BLaER1 (cell line): ENCODE results near the gene PSMB9.

Experiments
- H3K27ac ChIP-seq: shearing (Covaris generic); formaldehyde crosslinking; 2 replicates; pipeline ENCODE4 v1.8.1; 2022
- H3K27me3 ChIP-seq: shearing (Covaris generic); formaldehyde crosslinking; 2 replicates; pipeline ENCODE4 v1.8.1; 2022
- H3K36me3 ChIP-seq: shearing (Covaris generic); formaldehyde crosslinking; 2 replicates; pipeline ENCODE4 v1.8.1; 2022
- H3K4me1 ChIP-seq: shearing (Covaris generic); formaldehyde crosslinking; 2 replicates; pipeline ENCODE4 v1.8.1; 2022
- H3K4me2 ChIP-seq: shearing (Covaris generic); formaldehyde crosslinking; 2 replicates; pipeline ENCODE4 v1.8.1; 2022
- H3K4me3 ChIP-seq: shearing (Covaris generic); formaldehyde crosslinking; 2 replicates; pipeline ENCODE4 v1.8.1; 2022
- H3K9ac ChIP-seq: shearing (Covaris generic); formaldehyde crosslinking; 2 replicates; pipeline ENCODE4 v1.8.1; 2022
- H3K9me3 ChIP-seq: shearing (Covaris generic); formaldehyde crosslinking; 2 replicates; pipeline ENCODE4 v1.8.1; 2022
- H4K20me1 ChIP-seq: shearing (Covaris generic); formaldehyde crosslinking; 2 replicates; pipeline ENCODE4 v1.8.1; 2022
- Cebpa-rat ChIP-seq: shearing (Covaris generic); IDR thresholded peaks from 2 replicates; pipeline ENCODE4 v1.8.1; 2022

PSMB9 gene

DNA sequence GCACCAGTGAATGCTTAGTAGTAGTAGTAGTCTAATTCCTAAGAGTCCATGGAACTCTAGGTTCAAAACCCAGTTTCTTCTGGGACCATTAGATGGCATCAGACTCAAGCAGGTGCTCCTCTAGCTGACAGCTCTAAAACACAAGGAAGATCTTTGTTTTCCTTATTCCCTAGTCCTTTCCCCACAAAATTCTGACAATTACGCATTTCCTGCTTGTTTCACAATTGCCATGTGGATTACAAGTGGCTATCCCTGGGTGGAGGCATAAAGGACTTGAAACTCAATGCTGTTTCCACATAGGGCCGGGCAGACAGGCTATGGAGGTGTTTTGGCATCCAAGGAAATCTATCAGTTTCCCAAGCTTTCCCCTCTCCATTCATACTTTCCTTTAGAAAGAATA lies 28.0 kb upstream of the PSMB9 start:
- peaks cover 6% of the 10 kb centered on the region; the same call in 1 of the 2 replicates for H4K20me1 ChIP-seq
- no peak for TF ChIP-seq Cebpa-rat

DNA sequence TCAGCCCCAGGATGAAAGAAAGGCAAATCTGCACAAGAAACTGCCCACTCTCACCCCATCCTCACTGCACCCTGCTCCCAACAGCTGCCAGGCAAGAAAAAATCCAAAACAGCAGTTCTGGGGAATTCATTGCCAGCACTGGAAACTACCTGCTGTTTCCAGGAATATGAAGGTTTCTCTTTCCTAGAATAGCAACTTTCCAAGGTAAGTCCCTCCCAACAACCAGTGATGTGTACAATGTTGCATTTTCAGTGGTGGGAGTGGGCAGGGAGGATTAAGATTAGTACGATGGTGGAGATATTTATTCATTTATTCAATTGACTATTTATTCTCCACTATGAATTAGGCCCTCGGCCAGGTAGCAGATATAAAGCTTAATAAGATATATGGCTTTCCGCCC lies 27.0 kb upstream of the PSMB9 start:
- H3K4me1 ChIP-seq = peaks cover under 1% of the 10 kb centered on the region; the same call in 1 of the 2 replicates
- no peak overlapping the region for H3K4me3 ChIP-seq
- H4K20me1 ChIP-seq = peaks cover 6% of the 10 kb centered on the region; the same call in 1 of the 2 replicates
- H3K9ac ChIP-seq = no peak overlapping the region
- H3K27ac ChIP-seq = no peak overlapping the region
- peaks cover 48% of the 10 kb centered on the region for H3K36me3 ChIP-seq
- TF ChIP-seq Cebpa-rat = no peak
- no peaks in the 10 kb centered on the region for H3K9me3 ChIP-seq
- no peaks in the 10 kb centered on the region for H3K27me3 ChIP-seq
- no peak overlapping the region for H3K4me2 ChIP-seq

More for the DNA sequence above, 28.0 kb upstream of the PSMB9 start:
- Histone ChIP-seq H3K9ac (no peak overlapping the region), H3K4me3 (no peak overlapping the region), H3K4me2 (no peak overlapping the region), H3K27me3 (no peaks in the 10 kb centered on the region), H3K27ac (no peak overlapping the region), H3K9me3 (no peaks in the 10 kb centered on the region), H3K4me1 (peaks cover 11% of the 10 kb centered on the region), H3K36me3 (peaks cover 39% of the 10 kb centered on the region)

DNA sequence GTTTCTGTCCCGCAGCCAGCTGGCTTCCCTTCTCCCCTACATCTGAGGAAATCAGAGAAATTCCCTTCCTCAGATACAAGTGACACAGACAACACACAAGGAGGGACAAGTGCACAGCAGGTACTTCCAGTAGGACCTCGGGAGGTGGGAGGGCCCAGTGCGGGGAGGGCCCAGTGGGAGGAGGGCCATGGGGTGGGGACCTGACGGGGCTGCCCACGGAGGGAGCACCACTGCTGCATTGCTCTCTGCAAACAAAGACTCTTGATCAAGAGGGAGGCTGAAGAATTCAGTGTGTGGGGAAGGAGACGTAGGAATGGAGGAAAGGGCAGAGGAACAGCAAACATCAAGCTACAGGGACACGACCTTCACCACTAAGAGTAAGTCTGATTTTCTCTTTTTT lies 24.5 kb upstream of the PSMB9 start:
- Histone ChIP-seq H3K36me3 (peaks cover 72% of the 10 kb centered on the region), H3K27me3 (no peaks in the 10 kb centered on the region), H3K9ac (no peak overlapping the region), H3K4me3 (no peak overlapping the region), H3K27ac (no peak overlapping the region), H3K4me2 (no peak overlapping the region), H3K9me3 (no peaks in the 10 kb centered on the region), H4K20me1 (peaks cover 6% of the 10 kb centered on the region; the same call in 1 of the 2 replicates), H3K4me1 (no peaks in the 10 kb centered on the region)
- TF ChIP-seq Cebpa-rat = no peak

DNA sequence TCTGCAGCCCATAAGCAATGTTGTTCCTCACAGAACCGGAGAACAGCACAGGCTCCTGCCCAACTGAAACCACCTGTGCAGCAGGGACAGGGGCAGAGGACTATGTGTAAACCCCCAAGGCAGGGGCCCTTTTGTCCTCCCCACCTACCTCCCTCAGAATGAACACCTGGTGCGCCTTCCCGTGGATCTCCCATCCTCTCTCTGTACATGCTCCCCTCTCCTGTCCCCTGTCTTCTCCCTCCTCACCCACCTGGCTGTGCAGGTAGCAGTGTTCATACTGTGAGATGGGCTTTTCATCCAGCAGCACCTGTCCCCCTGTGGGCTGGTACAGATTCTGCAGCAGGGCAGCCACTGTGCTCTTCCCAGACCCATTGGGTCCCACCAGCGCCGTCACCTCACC lies 24.0 kb upstream of the PSMB9 start:
- Histone ChIP-seq H3K4me1 (no peaks in the 10 kb centered on the region), H3K27ac (no peak overlapping the region), H4K20me1 (peaks cover 6% of the 10 kb centered on the region; the same call in 1 of the 2 replicates), H3K4me2 (no peak overlapping the region), H3K36me3 (peaks cover 77% of the 10 kb centered on the region), H3K9me3 (no peaks in the 10 kb centered on the region), H3K27me3 (no peaks in the 10 kb centered on the region), H3K4me3 (no peak overlapping the region), H3K9ac (no peak overlapping the region)
- TF ChIP-seq Cebpa-rat = no peak

DNA sequence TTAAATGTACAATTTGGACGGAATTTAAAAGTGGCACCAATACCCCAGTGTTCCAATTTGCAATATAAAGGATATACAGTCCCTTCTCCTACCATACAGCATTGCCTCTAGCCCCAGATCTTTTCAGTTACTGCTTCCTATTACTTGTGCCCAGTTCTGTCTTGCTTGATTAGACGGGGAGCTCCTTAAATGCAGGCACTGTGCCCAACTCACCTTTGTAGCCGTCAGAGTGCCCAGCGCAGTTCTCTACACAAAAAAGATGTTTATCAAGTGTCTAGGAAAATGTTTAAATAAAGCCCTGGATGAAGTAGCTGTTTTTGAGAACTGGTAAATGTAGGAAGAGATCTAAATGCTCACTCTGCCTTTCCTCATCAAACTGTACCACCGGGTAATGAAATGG lies 23.1 kb upstream of the PSMB9 start:
- no peaks in the 10 kb centered on the region for H3K27me3 ChIP-seq
- no peaks in the 10 kb centered on the region for H3K9me3 ChIP-seq
- H3K4me3 ChIP-seq = no peak overlapping the region
- peaks cover 2% of the 10 kb centered on the region for H3K4me1 ChIP-seq
- no peak overlapping the region for H3K4me2 ChIP-seq
- no peak overlapping the region for H3K27ac ChIP-seq
- H3K36me3 ChIP-seq = peaks cover 87% of the 10 kb centered on the region
- H3K9ac ChIP-seq = no peak overlapping the region
- TF ChIP-seq Cebpa-rat = no peak
- H4K20me1 ChIP-seq = peaks cover 6% of the 10 kb centered on the region; the same call in 1 of the 2 replicates

DNA sequence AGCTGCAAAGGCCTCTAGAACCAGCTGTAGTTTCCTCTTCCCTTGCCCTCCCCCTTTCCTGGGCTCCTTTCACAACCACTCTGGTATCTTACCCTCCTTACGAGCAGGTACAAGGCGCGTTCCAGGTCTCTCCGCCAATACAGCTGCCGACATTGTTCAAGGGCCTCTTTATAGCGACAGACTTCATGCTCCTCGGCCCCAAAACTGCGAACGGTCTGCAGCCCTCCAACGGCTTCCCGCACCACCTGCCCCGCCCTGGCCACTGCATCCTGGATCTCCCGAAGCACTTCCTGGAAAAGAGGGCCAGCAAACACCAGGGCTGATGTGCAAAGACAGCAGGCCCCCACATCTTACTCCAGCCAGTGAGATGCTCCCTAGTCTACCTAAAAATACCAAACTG lies 21.5 kb upstream of the PSMB9 start:
- Histone ChIP-seq H3K4me3 (no peak overlapping the region), H3K9me3 (no peaks in the 10 kb centered on the region), H4K20me1 (peaks cover 6% of the 10 kb centered on the region; the same call in 1 of the 2 replicates), H3K27me3 (no peaks in the 10 kb centered on the region), H3K27ac (no peak overlapping the region), H3K4me2 (no peak overlapping the region), H3K9ac (no peak overlapping the region), H3K36me3 (peaks cover 81% of the 10 kb centered on the region), H3K4me1 (peaks cover 18% of the 10 kb centered on the region)
- no peak for TF ChIP-seq Cebpa-rat

DNA sequence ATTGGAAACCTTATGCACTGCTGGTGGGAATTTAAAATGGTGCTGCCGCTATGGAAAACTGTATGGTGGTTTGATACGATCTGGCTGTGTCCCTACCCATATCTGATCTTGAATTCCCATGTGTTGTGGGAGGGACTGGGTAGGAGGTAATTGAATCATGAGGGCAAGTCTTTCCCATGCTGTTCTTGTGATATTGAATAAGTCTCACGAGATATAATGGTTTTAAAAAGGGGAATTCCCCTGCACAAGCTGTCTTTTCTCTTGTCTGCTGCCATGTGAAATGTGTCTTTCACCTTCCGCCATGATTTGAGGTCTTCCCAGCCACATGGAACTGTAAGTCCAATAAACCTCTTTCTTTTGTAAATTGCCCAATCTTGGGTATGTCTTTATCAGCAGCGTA lies 20.3 kb upstream of the PSMB9 start:
- Histone ChIP-seq H3K9ac (no peak overlapping the region), H3K36me3 (peaks cover 72% of the 10 kb centered on the region), H4K20me1 (peaks cover 6% of the 10 kb centered on the region; the same call in 1 of the 2 replicates), H3K27me3 (no peaks in the 10 kb centered on the region), H3K27ac (no peak overlapping the region), H3K4me3 (no peak overlapping the region), H3K4me2 (no peak overlapping the region), H3K9me3 (no peaks in the 10 kb centered on the region), H3K4me1 (peaks cover 23% of the 10 kb centered on the region)
- TF ChIP-seq Cebpa-rat = no peak

DNA sequence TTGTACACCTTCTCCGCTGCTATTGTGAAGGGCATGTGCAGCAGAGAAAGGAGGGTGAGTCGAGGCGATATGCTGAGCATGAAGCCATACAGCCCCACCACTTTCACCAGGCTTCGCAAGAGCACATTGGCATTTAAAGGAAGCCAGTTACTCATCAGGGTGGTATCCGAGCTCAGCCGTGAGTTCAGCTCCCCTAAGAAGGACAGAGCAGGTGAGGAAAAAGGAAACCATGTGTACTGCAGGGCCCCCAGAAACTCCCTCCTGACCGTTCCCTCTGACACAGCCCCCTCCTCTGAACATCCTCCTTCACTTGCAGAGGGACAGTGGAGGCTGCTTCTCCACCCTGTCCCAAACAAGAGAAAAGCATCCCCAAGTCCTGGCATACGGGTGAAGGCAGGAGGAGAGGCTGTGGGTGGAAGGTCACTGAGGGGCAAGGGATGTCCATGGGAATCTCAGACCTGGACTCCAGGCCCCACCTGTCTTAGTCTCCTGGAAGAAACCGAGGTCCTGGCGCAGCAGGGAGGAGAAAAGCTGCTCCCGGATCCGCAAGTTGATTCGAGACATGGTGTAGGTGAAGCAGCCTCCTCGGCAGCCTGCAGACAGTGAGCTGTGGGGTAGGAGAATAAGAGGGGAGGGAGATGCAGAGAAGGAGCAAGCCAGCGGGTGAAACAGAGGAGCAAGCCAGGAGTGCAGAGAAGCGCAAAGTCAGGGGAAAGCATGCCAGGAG lies 18.7 kb upstream of the PSMB9 start:
- Histone ChIP-seq H3K4me1 (peaks cover 38% of the 10 kb centered on the region), H3K4me2 (no peak overlapping the region), H3K9me3 (no peaks in the 10 kb centered on the region), H4K20me1 (no peaks in the 10 kb centered on the region; the same call in 1 of the 2 replicates), H3K4me3 (no peak overlapping the region), H3K9ac (no peak overlapping the region), H3K27ac (no peak overlapping the region), H3K27me3 (no peaks in the 10 kb centered on the region), H3K36me3 (peaks cover 55% of the 10 kb centered on the region)
- no peak for TF ChIP-seq Cebpa-rat

DNA sequence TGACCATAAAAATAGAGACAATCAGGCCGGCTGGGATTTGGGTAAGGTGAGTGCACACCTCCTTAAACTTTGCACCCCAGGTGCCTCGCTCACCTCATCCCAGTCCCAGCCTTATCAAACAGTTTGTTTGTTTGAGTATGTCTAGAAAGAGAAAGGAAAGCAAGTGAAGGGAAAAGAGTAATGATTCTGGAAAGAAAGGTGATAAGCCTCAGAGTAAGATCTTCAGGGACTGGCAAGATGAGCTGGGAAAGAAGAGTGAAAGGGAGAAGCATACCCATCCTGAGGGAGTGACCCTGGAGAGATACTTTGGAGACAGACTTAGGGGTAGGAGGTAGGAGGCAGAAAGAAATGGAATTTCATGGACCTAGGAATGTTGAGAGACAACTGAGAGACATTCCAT lies 17.1 kb upstream of the PSMB9 start:
- Histone ChIP-seq H3K9me3 (no peaks in the 10 kb centered on the region), H3K4me2 (peak overlapping the region; percentile 99), H3K27me3 (no peaks in the 10 kb centered on the region), H3K4me1 (peaks cover 54% of the 10 kb centered on the region), H3K27ac (no peak overlapping the region), H3K4me3 (no peak overlapping the region), H3K9ac (no peak overlapping the region), H4K20me1 (no peaks in the 10 kb centered on the region; the same call in 1 of the 2 replicates), H3K36me3 (peaks cover 53% of the 10 kb centered on the region)
- no peak for TF ChIP-seq Cebpa-rat

DNA sequence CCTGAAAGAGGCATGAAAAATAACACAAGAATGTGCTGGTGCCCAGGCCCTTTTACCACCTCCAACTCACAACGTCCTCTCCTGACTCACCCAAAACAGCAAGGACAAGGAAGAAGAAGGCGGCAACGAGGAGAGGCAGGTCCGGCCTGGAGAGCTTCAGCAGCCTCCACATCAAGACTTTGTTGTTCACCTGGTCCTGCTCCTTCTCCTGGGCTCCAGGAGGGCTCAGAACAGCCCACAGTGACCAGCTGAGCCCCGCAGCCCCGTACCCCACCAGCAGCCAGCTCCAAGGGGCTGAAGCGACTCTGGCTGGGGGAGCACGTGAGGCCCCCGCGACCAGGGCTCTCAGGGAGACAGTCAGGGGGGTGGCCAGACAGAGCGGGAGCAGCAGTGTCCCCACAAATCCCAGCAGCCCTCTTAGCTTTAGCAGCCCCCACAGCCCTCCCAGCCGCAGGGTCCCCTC lies 16.3 kb upstream of the PSMB9 start:
- H3K36me3 ChIP-seq = peaks cover 53% of the 10 kb centered on the region
- no peak for TF ChIP-seq Cebpa-rat
- peak overlapping the region; percentile 77 for H3K4me3 ChIP-seq
- H3K9me3 ChIP-seq = no peaks in the 10 kb centered on the region
- H3K27ac ChIP-seq = peak overlapping the region; percentile 89
- peak overlapping the region; percentile 88 for H3K9ac ChIP-seq
- H3K4me1 ChIP-seq = peaks cover 62% of the 10 kb centered on the region
- no peaks in the 10 kb centered on the region for H4K20me1 ChIP-seq
- H3K27me3 ChIP-seq = no peaks in the 10 kb centered on the region
- H3K4me2 ChIP-seq = peak overlapping the region; percentile 99
